HG03135 (cell line): ENCODE data around the gene DNAJC18.
"Not testable (repeated sequence)": the region's sequence is repeated elsewhere in the genome, so short reads cannot be mapped to it uniquely, and the experiment has no call there.

Experiments
- ATAC-seq: cut with Tn5 transposase; IDR thresholded peaks from one replicate; pipeline ENCODE4 v1.9.1; 2021; ENCODE audit warnings: mild to moderate bottlenecking, moderate library complexity; ENCODE audit not compliant: unreplicated experiment

DNAJC18 gene

GRCh38 chr5:139389701-139390638, 49.4 kb downstream of the DNAJC18 start, which contains the start of gene MZB1:
MZB1 (minus strand) TSS chr5:139389913; CDS start chr5:139389856, 57 bp downstream.
- ATAC-seq, result peak; percentile 28

- no peak for ATAC-seq
These were observed 51.0 kb downstream of the DNAJC18 start for GRCh38 chr5:139388198-139388821.

GRCh38 chr5:139387611-139388197, 51.6 kb downstream of the DNAJC18 start:
- ATAC-seq, result no peak

- not testable (repeated sequence) for ATAC-seq
These were observed 52.4 kb downstream of the DNAJC18 start for GRCh38 chr5:139386956-139387355.

- no peak for ATAC-seq
These were observed 53.3 kb downstream of the DNAJC18 start for GRCh38 chr5:139386050-139386438.

GRCh38 chr5:139385061-139386049, 54.0 kb downstream of the DNAJC18 start:
- ATAC-seq, result no peak

GRCh38 chr5:139384591-139385051, 54.7 kb downstream of the DNAJC18 start:
- ATAC-seq, result no peak

GRCh38 chr5:139383993-139384590, 55.2 kb downstream of the DNAJC18 start:
- no peak for ATAC-seq

GRCh38 chr5:139383275-139383992, 55.9 kb downstream of the DNAJC18 start, which contains the start of gene SLC23A1:
SLC23A1 (minus strand) TSS chr5:139383297; CDS start chr5:139383253, 44 bp downstream.
- no peak for ATAC-seq

- no peak for ATAC-seq
These were observed 56.5 kb downstream of the DNAJC18 start for GRCh38 chr5:139382807-139383206.

- ATAC-seq, result no peak
These were observed 57.2 kb downstream of the DNAJC18 start for GRCh38 chr5:139381837-139382761.

- no peak for ATAC-seq
These were observed 59.5 kb downstream of the DNAJC18 start for GRCh38 chr5:139379626-139380449.

- ATAC-seq, result no peak
These were observed 60.4 kb downstream of the DNAJC18 start for GRCh38 chr5:139378941-139379361.

GRCh38 chr5:139378101-139378825, 61.1 kb downstream of the DNAJC18 start:
- ATAC-seq, result no peak

- ATAC-seq, result no peak
These were observed 62.1 kb downstream of the DNAJC18 start for GRCh38 chr5:139377226-139377625.

- no peak for ATAC-seq
These were observed 63.0 kb downstream of the DNAJC18 start for GRCh38 chr5:139376364-139376763.
